Activated CD4-positive, alpha-beta T cell treated with anti-CD3 and anti-CD28 coated beads, Interleukin-2, amount 50 U/mL, for 1 hour (primary cell): ENCODE measurements around the gene ESPN.

ENCODE experiments used
- DNase-seq: peaks from one replicate; pipeline ENCODE4 v3.0.0-alpha.2; 2020

The ESPN gene

GRCh38 chr1:6500544-6501278 lies 76.1 kb downstream of the ESPN start:
- no peak for DNase-seq

DNA sequence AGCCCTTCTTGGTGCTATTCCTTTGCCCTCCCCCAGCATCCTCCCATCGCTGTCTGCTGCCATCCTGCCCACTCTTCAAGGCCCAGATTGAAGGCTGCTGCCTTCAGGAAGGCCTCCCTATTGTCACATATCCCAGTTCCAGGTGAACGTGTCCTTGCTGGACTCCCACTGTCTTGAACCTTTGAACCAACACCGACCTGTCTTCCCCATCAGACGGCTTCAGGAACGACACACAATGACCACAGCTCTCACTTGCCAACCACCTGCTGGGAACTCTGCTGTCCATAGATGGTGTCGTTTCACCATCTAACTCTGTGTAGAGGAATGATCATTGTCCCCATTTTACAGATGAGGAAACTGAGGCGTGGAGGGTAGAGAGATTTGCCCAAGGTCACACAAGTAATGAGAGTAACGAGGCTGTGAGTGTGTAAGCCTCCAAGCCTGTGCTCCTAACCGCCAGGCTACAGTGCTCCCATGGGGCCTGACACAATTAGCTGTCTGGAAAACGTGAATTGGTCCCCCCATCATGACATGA lies 76.8 kb downstream of the ESPN start:
- no peak for DNase-seq

- DNase-seq: no peak
Measured at GRCh38 chr1:6502000-6502891, 77.7 kb downstream of the ESPN start.

DNA sequence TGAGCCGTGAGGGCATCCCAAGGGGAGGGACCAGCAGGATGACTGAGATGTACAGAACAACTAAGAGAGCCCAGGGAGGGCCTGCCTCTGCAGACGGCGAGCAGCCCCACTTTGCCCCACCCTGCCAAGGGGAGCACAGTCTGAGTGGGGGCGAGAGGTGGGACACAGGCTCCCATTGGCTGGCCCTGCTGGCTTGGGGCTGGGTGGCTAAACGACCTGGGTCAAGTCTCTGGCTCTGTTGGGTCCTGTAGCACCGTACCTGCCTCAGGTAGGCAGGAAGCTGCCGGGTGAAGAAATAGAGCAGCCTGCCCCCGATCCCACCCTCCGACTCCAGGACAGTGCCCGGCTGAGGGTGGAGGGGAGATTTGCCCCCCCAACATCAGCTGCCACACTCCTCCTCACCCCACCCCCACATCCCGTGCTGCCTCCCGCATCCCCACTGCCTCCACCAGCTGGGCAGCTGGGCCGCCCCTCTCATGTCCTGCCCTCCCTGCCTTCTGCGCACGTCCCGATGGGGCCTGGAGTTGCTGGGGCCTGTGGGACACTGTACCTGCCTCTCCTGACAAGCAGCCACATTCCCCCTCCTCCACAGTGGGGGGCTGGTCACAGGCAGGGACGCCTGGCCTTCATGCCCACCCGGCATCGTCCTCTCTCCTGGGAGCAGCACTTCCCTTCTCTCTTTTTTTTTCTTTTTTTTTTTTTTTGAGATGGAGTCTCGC lies 79.5 kb downstream of the ESPN start:
- no peak for DNase-seq

- no peak for DNase-seq
Measured at GRCh38 chr1:6504887-6505286, 80.3 kb downstream of the ESPN start.

GRCh38 chr1:6505367-6506209 lies 81.0 kb downstream of the ESPN start:
- DNase-seq: no peak

DNA sequence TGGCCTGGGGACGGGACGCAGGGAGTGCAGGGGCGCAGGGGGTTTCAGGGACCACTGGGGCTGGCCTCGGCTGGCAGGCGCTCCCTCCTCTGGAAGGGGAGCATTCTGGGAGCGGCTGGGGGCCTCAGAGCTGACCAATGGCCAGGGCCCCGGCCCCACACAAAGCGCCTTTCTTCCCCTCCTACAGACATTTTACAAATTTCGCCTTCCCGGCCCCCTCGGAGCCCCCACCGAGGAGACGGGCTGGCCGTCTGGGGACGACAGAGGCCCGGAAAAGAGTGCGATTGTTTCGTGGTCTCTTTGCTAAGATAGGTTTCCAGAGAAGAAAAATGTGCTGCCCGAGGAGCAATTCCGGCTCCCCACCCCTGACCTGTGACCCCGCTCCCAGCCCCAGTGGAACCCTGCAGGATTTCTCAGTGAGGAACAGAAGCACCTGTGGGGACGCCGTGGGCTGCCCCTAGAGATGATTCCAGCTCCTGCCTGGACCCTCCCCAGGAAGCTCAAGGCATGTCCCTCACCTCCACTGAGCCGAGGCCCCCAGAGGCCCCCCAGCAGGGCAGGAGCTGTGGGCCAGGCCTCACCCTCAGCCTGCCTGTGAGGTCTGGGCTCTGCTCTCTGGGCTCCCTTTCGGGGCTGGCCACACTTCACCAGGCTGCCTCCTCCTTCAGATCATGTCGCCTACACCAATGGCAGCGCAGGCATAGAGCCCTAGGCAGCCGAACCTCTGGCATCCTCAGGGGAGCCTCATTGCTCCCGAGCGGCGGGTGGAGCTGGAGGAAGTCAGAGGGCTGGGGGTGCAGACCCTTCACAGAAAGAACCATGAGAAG lies 81.8 kb downstream of the ESPN start:
- DNase-seq: no peak

DNA sequence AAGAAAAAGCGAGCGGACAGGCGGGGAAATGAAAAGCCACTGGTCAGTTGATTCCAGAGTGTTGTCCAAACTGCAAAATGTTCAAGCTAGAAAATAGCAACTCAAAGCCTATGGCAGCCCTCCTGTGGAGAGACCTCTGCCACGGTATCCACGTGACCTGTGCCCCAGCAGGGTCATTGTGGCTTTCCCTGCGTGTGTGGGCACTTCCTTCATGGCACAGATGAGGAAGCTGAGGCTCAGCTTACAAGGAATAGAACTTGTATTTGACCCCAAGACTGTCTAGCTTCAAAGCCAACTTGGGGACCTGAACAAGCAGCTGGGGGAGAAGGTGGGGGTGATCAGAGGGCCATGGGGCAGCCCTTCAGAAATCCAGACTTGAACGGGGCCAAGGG lies 82.5 kb downstream of the ESPN start:
- DNase-seq: no peak

DNA sequence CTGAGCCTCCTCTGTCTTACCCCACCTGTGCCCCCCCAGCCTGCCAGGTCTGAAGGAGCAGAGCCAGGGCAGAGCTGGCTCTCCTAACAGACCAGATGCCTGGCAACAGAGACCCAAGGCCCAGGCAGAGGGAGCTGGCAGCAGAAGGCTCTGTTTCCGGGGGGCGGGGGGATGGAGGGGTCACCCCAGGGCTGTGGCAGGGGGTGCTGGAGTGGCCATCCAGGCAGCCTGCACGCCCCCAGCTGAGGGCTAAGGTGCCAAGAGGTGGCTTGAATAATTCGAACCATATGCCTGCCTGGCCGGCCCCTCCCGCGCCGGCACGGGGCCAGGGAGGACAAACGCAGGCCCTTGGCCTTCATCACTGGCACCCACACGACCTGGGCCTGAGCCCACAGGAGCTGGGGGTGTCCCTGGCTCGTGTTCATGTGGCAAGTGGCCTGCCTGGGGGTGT lies 82.9 kb downstream of the ESPN start:
- no peak for DNase-seq

- no peak for DNase-seq
Measured at GRCh38 chr1:6508154-6508815, 83.7 kb downstream of the ESPN start.

DNA sequence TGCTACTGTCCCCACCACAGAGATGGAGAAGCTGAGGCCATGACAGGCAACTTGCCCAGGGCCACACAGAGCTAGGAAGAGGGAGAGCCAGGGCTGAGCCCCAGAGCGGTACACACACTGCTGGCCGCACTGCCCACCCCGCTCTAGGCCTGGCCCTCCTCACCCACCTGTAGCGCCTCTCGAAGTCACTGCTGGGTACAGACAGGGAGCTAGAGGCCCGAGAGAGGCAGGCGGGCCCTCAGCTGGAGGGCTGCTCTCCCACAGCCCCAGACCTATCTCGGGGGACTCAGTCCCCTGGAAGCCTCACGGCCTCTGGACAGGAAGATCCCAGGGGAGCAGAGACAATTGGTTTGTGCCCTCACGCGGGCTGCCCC lies 84.2 kb downstream of the ESPN start:
- DNase-seq: no peak

DNA sequence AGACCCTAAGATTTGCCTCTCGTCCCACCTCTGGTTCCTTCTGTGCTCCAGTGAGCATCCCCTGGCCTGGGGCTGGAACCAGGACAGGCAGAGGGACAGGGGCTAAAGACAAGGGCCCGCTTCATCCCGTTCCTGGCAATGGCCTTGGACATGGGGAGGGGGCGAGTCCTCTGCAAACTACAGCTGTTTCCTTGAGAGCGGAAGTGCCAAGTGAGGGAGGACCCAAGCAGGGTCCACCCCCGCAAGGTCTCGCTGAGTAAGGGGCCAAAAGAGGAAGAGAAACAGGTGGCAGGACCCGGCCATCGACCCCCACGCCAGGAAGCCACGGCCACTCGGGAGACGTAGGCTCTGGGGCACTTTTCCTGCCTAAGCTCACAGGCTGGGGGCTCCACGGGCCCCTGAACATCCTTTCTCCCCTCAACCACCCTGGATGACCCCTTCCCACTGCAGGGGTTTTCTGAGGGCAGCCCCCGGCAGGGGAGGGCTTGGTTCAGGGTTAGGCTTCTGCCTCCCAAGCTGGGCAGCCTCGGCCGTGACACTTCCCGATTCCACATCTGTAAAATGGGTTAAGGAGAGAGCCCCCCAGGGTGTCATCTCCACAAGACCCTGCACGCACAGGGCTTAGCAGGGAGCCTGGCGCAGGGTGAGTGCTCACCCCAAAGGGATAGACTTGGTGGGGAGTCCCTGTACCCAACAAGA lies 84.8 kb downstream of the ESPN start:
- no peak for DNase-seq

GRCh38 chr1:6509919-6510291 lies 85.3 kb downstream of the ESPN start:
- no peak for DNase-seq

GRCh38 chr1:6510493-6510892 lies 85.9 kb downstream of the ESPN start:
- no peak for DNase-seq
